Measurements from ENCODE around the gene LRRC8D. TPM values are rescaled to one million over a fixed set of nuclear protein-coding genes. Genes with fewer than 3 reads are reported as not detected.

LRRC8D gene
- total RNA-seq, 4 donors from 2014 or later, result 6.9 to 13.2 (median 8.8) TPM

GRCh38 chr1:89908273-89908671 lies 87.4 kb downstream of the LRRC8D start:
- no peak for DNase-seq (ENCODE audit: low spot score)
- no peak for TF ChIP-seq CTCF (IDR thresholded peaks at IDR 0.05)
- ATAC-seq (ENCODE audit: low FRiP score), result no peak

- TF ChIP-seq CTCF (IDR thresholded peaks at IDR 0.05), result no peak
- peak; percentile 13 for ATAC-seq (ENCODE audit: low FRiP score)
- no peak for DNase-seq (ENCODE audit: low spot score)
Observed at GRCh38 chr1:89908672-89909436, 88.0 kb downstream of the LRRC8D start.

GRCh38 chr1:89910268-89910667 lies 89.4 kb downstream of the LRRC8D start:
- ATAC-seq (ENCODE audit: low FRiP score), result no peak
- no peak for TF ChIP-seq CTCF (IDR thresholded peaks at IDR 0.05)
- no peak for DNase-seq (ENCODE audit: low spot score)

- DNase-seq (ENCODE audit: low spot score) (no peak), ATAC-seq (ENCODE audit: low FRiP score) (no peak)
- TF ChIP-seq CTCF (IDR thresholded peaks at IDR 0.05), result no peak
Observed at GRCh38 chr1:89910780-89911179, 89.9 kb downstream of the LRRC8D start.

GRCh38 chr1:89911191-89911991 lies 90.6 kb downstream of the LRRC8D start:
- ATAC-seq (ENCODE audit: low FRiP score) (no peak), DNase-seq (ENCODE audit: low spot score) (no peak)
- TF ChIP-seq CTCF (IDR thresholded peaks at IDR 0.05), result no peak

GRCh38 chr1:89912073-89912472 lies 91.2 kb downstream of the LRRC8D start:
- no peak for TF ChIP-seq CTCF (IDR thresholded peaks at IDR 0.05)
- DNase-seq (ENCODE audit: low spot score) (no peak), ATAC-seq (ENCODE audit: low FRiP score) (no peak)
